Endothelial cell of umbilical vein (primary cell): ENCODE data around the gene B3GNT8. TPM values are rescaled to one million over a fixed set of nuclear protein-coding genes. Genes with fewer than 3 reads are reported as not detected.

Source experiments
- BruUV-seq: library from RNA; stranded (reverse); fragments of 400-500 nt; replicated peaks from 2 replicates; lab custom pipeline; 2021; lab: Mats Ljungman, UMichigan
- CTCF ChIA-PET: fragments of 300-600, 350-600 bp; sonication (Branson Sonifier 250); formaldehyde crosslinking; loops from one replicate; lab custom pipeline; 2021; ENCODE audit warnings: antibody characterized with exemption, inconsistent platforms; lab: Charles Lee
- POLR2A ChIA-PET: fragments of 300-600, 350-600 bp; sonication (Branson Sonifier 250); formaldehyde crosslinking; loops from one replicate; lab custom pipeline; 2021; ENCODE audit warnings: antibody characterized with exemption, inconsistent platforms; lab: Charles Lee
- DNase-seq: peaks from one replicate; pipeline ENCODE4 v3.0.0-alpha.2; 2011; ENCODE audit warnings: low read depth, low spot score
- FAIRE-seq: peaks from 2 replicates; lab custom pipeline; 2011; peaks lifted over from hg19 to GRCh38; lab: Jason Lieb, UNC
- H2AFZ ChIP-seq: 2 replicates; pipeline ENCODE4 v1.6.0; 2012; ENCODE audit warnings: low read depth, low read length, control low read depth, inconsistent platforms
- H3K27ac ChIP-seq: 2 replicates; pipeline ENCODE4 v1.5.1; 2011; ENCODE audit warnings: low read depth, mild to moderate bottlenecking, control low read depth, low read length, moderate library complexity; ENCODE audit not compliant: insufficient read depth
- H3K27me3 ChIP-seq, 2 experiments: 2 replicates each; pipeline versions ENCODE4 v1.6.0 to v1.6.1; 2011; ENCODE audit warnings: low read length in 2 of 2, mixed read lengths in 1 of 2; ENCODE audit not compliant: control insufficient read depth in 2 of 2, insufficient read depth in 2 of 2
- H3K36me3 ChIP-seq, 2 experiments: 2 replicates in 1 of 2; 3 replicates in 1 of 2; pipeline ENCODE4 v1.5.1; 2011; ENCODE audit warnings: low read length in 2 of 2, mild to moderate bottlenecking in 1 of 2, moderate library complexity in 1 of 2; ENCODE audit not compliant: control insufficient read depth in 2 of 2, insufficient read depth in 2 of 2; ENCODE audit errors: extremely low read depth in 1 of 2
- H3K4me1 ChIP-seq: 3 replicates; pipeline ENCODE4 v1.5.1; 2011; ENCODE audit warnings: mild to moderate bottlenecking, low read length; ENCODE audit not compliant: control insufficient read depth, insufficient read depth; ENCODE audit errors: extremely low read depth
- H3K4me2 ChIP-seq: 2 replicates; pipeline ENCODE4 v1.6.1; 2011; ENCODE audit warnings: low read length, control low read depth, mixed read lengths; ENCODE audit not compliant: insufficient read depth
- H3K4me3 ChIP-seq, 3 experiments: fragments of 200-600 bp in 1 of 3; sonication (generic), shearing (Covaris generic) in 1 of 3; replicated peaks in 1 of 3; 2 replicates each; pipeline ENCODE4 v1.5.1; 2011 to 2016; ENCODE audit warnings: control low read depth in 3 of 3, low read length in 3 of 3, mild to moderate bottlenecking in 2 of 3, inconsistent platforms in 1 of 3, low read depth in 1 of 3, moderate library complexity in 1 of 3; ENCODE audit not compliant: insufficient read depth in 1 of 3
- H3K79me2 ChIP-seq: 2 replicates; pipeline ENCODE4 v1.6.0; 2012; ENCODE audit warnings: low read length, inconsistent platforms; ENCODE audit not compliant: control insufficient read depth, insufficient read depth
- H3K9ac ChIP-seq: replicated peaks from 2 replicates; pipeline ENCODE3; 2011; ENCODE audit warnings: low read length, control low read depth; ENCODE audit not compliant: insufficient read depth; ENCODE audit errors: extremely low read depth
- H3K9me1 ChIP-seq: replicated peaks from 3 replicates; pipeline ENCODE4 v1.6.0; 2011; ENCODE audit warnings: mild to moderate bottlenecking, low read length; ENCODE audit not compliant: control insufficient read depth, insufficient read depth; ENCODE audit errors: extremely low read depth
- H3K9me3 ChIP-seq: replicated peaks from 2 replicates; pipeline ENCODE4 v1.5.1; 2012; ENCODE audit warnings: low read length, inconsistent platforms; ENCODE audit not compliant: control insufficient read depth, insufficient read depth
- H4K20me1 ChIP-seq: replicated peaks from 2 replicates; pipeline ENCODE3; 2011; ENCODE audit warnings: mild to moderate bottlenecking, low read length; ENCODE audit not compliant: control insufficient read depth, insufficient read depth; ENCODE audit errors: extremely low read depth
- CTCF ChIP-seq, 2 donors: IDR thresholded peaks; 1 replicate in 1 of 2; 2 replicates in 1 of 2; pipeline ENCODE4 v1.5.1; 2011; ENCODE audit warnings: low read length in 2 of 2, mild to moderate bottlenecking in 2 of 2, moderate library complexity in 2 of 2, control low read depth in 1 of 2, inconsistent platforms in 1 of 2, low read depth in 1 of 2; ENCODE audit not compliant: insufficient read depth in 1 of 2; ENCODE audit errors: extremely low read depth in 1 of 2
- EZH2 ChIP-seq: IDR thresholded peaks from 2 replicates; pipeline ENCODE4 v1.6.1; 2012; ENCODE audit warnings: borderline replicate concordance, low read depth, mild to moderate bottlenecking, moderate library complexity, low read length, inconsistent platforms; ENCODE audit not compliant: severe bottlenecking
- FOS ChIP-seq: IDR thresholded peaks from 2 replicates; pipeline ENCODE4 v1.6.1; 2011; ENCODE audit warnings: mild to moderate bottlenecking, low read length, moderate library complexity, borderline replicate concordance; ENCODE audit not compliant: insufficient read depth
- GATA2 ChIP-seq: IDR thresholded peaks from 2 replicates; pipeline ENCODE4 v1.7.0; 2011; ENCODE audit warnings: low read depth, mild to moderate bottlenecking, moderate library complexity, mixed read lengths, low read length; ENCODE audit not compliant: insufficient read length, insufficient read depth
- JUN ChIP-seq: IDR thresholded peaks from 2 replicates; pipeline ENCODE4 v1.6.1; 2011; ENCODE audit warnings: borderline replicate concordance, low read depth; ENCODE audit not compliant: insufficient read length, insufficient read depth
- MYC ChIP-seq: IDR thresholded peaks from one replicate; pipeline ENCODE4 v1.6.1; 2011; ENCODE audit warnings: mild to moderate bottlenecking, low read depth, low read length
- POLR2A ChIP-seq: IDR thresholded peaks from 2 replicates; pipeline ENCODE4 v1.6.1; 2012; ENCODE audit warnings: low read depth, mild to moderate bottlenecking, control low read depth, low read length
- POLR2AphosphoS5 ChIP-seq: IDR thresholded peaks from 2 replicates; pipeline ENCODE4 v1.6.1; 2012; ENCODE audit warnings: low read depth, mild to moderate bottlenecking, control low read depth, low read length, moderate library complexity; ENCODE audit not compliant: insufficient read depth
- dilution Hi-C: fragments of 300-500 bp; cut with MboI; formaldehyde crosslinking; loops from one replicate; pipeline ENCODE4 v1.15.0; 2019; ENCODE audit warnings: low sequenced_read_pairs; ENCODE audit not compliant: extremely low pct_ligation_motif_present
- intact Hi-C: fragments of 100-400 bp; cut with micrococcal nuclease; formaldehyde crosslinking; loops from one replicate; pipeline ENCODE4 v1.10.0; 2022
- polyA plus RNA-seq, 4 experiments: library from polyadenylated mRNA; depleted of rRNA in 3 of 4; stranded (reverse) in 3 of 4; unstranded in 1 of 4; fragments of >200 nt; gene quantifications; 2 replicates each; pipeline versions ENCODE4 v1.2.1 to v1.2.3, GENCODE V29; 2011 to 2012; ENCODE audit warnings: missing spikeins in 1 of 4
- total RNA-seq: library from RNA; stranded (reverse); gene quantifications from 2 replicates; pipeline ENCODE4 v1.2.3, GENCODE V29; 2021
- TF ChIP-seq, protein P1 (sequence below): IDR thresholded peaks from 2 replicates; pipeline ENCODE4 v1.6.1; 2011; ENCODE audit not compliant: insufficient read depth, insufficient read length

Gene B3GNT8
- total and polyA plus RNA-seq, 2 donors (not counting 3 experiments of a cell fraction or from before 2014, with no cell fraction given) = 3.6 to 7.6 TPM

GRCh38 chr19:41437944-41438574, 10.9 kb upstream of the B3GNT8 start:
- peaks cover 0 to 7% of the 10 kb centered on the region in 2 experiments for H3K36me3 ChIP-seq
- CTCF ChIA-PET = interaction anchor here (1.4 to 3.8 kb wide), 3 partner anchors 11 to 125 kb away, joined by 3 to 23 read pairs (median 4); partner anchors contain the start of gene TGFB1
- FAIRE-seq = no peak
- H3K9me3 ChIP-seq = no peaks in the 10 kb centered on the region
- no peak overlapping the region for H3K9ac ChIP-seq
- POLR2A ChIA-PET = no interaction called here
- TF ChIP-seq POLR2AphosphoS5 = no peak
- no peak for TF ChIP-seq EZH2
- no peak for TF ChIP-seq MYC
- no peak for TF ChIP-seq POLR2A
- TF ChIP-seq JUN = no peak
- TF ChIP-seq, protein P1, sequence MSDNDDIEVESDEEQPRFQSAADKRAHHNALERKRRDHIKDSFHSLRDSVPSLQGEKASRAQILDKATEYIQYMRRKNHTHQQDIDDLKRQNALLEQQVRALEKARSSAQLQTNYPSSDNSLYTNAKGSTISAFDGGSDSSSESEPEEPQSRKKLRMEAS = no peak
- no peak for TF ChIP-seq FOS
- no peak for TF ChIP-seq CTCF (IDR thresholded peaks at IDR 0.05; ENCODE audit: extremely low read depth in 1 of 2, insufficient read depth in 1 of 2, low read depth in 1 of 2, low read length in 2 of 2)
- no peak for TF ChIP-seq GATA2
- no peak for DNase-seq
- no peak overlapping the region for H2AFZ ChIP-seq
- no peaks in the 10 kb centered on the region for H4K20me1 ChIP-seq
- no peaks in the 10 kb centered on the region for H3K79me2 ChIP-seq
- H3K27ac ChIP-seq = no peak overlapping the region
- H3K4me2 ChIP-seq = no peak overlapping the region
- H3K9me1 ChIP-seq = no peaks in the 10 kb centered on the region
- no TSS peak for BruUV-seq
- H3K4me1 ChIP-seq = peaks cover 6% of the 10 kb centered on the region
- intact Hi-C loops (no loop called here), dilution Hi-C loops (no loop called here)
- no peak overlapping the region for H3K4me3 ChIP-seq
- no peaks in the 10 kb centered on the region for H3K27me3 ChIP-seq
